ENCODE data around the gene CATSPER1.
A peak's percentile ranks its signal among the peaks of the same experiment; 100 is the strongest.
"Not testable (repeated sequence)": the region's sequence is repeated elsewhere in the genome, so short reads cannot be mapped to it uniquely, and the experiment has no call there.

The CATSPER1 gene

GRCh38 chr11:66014804-66015453, 11.3 kb downstream of the CATSPER1 start:
- DNase-seq (ENCODE audit: low read depth) = no peak

GRCh38 chr11:66013762-66014100, 12.5 kb downstream of the CATSPER1 start:
- TF ChIP-seq CTCF (conservative IDR thresholded peaks at IDR 0.05; ENCODE audit: control insufficient read depth, insufficient read depth, low read depth, low read length) = no peak
- no peak for DNase-seq (ENCODE audit: low read depth)
- H3K4me3 ChIP-seq (ENCODE audit: control insufficient read depth, low read depth, low read length) = no peak overlapping the region

More at GRCh38 chr11:66014804-66015453, 11.3 kb downstream of the CATSPER1 start:
- H3K4me3 ChIP-seq (ENCODE audit: control insufficient read depth, low read depth, low read length) = no peak overlapping the region
- TF ChIP-seq CTCF (conservative IDR thresholded peaks at IDR 0.05; ENCODE audit: control insufficient read depth, insufficient read depth, low read depth, low read length) = no peak

- DNase-seq (ENCODE audit: low read depth) = no peak
- TF ChIP-seq CTCF (conservative IDR thresholded peaks at IDR 0.05; ENCODE audit: control insufficient read depth, insufficient read depth, low read depth, low read length) = no peak
- H3K4me3 ChIP-seq (ENCODE audit: control insufficient read depth, low read depth, low read length) = no peak overlapping the region
Observed at GRCh38 chr11:66012946-66013761, 13.1 kb downstream of the CATSPER1 start.

GRCh38 chr11:66012371-66012945, 13.8 kb downstream of the CATSPER1 start:
- H3K4me3 ChIP-seq (ENCODE audit: control insufficient read depth, low read depth, low read length) = no peak overlapping the region
- no peak for DNase-seq (ENCODE audit: low read depth)
- no peak for TF ChIP-seq CTCF (conservative IDR thresholded peaks at IDR 0.05; ENCODE audit: control insufficient read depth, insufficient read depth, low read depth, low read length)

- DNase-seq (ENCODE audit: low read depth) = no peak
- H3K4me3 ChIP-seq (ENCODE audit: control insufficient read depth, low read depth, low read length) = no peak within 1 kb of the TSS
- TF ChIP-seq CTCF (conservative IDR thresholded peaks at IDR 0.05; ENCODE audit: control insufficient read depth, insufficient read depth, low read depth, low read length) = no peak
Observed at GRCh38 chr11:66011785-66012303, 14.4 kb downstream of the CATSPER1 start, which contains the start of gene CST6. Gene CST6 (plus strand): TSS chr11:66012008. CDS start chr11:66012045, 37 bp downstream.

GRCh38 chr11:66011239-66011784, 15.0 kb downstream of the CATSPER1 start:
- no peak overlapping the region for H3K4me3 ChIP-seq (ENCODE audit: control insufficient read depth, low read depth, low read length)
- peak; percentile 62 for DNase-seq (ENCODE audit: low read depth)
- no peak for TF ChIP-seq CTCF (conservative IDR thresholded peaks at IDR 0.05; ENCODE audit: control insufficient read depth, insufficient read depth, low read depth, low read length)

GRCh38 chr11:66010036-66010435, 16.2 kb downstream of the CATSPER1 start:
- DNase-seq (ENCODE audit: low read depth); H3K4me3 ChIP-seq (ENCODE audit: control insufficient read depth, low read depth, low read length): not testable (repeated sequence)

Measured in fibroblast of mammary gland (primary cell).